ENCODE results near the gene MUC5B.

The MUC5B gene

GRCh38 chr11:1223346-1224110, 662 bp downstream of the MUC5B start:
- no peak for DNase-seq (ENCODE audit: low read depth)
- no peak overlapping the region for H3K4me3 ChIP-seq (ENCODE audit: low read length)
- no peak for TF ChIP-seq CTCF (conservative IDR thresholded peaks at IDR 0.05; ENCODE audit: low read depth, low read length)

GRCh38 chr11:1224111-1224490, 1.2 kb downstream of the MUC5B start:
- DNase-seq (ENCODE audit: low read depth), result no peak
- H3K4me3 ChIP-seq (ENCODE audit: low read length), result no peak overlapping the region
- no peak for TF ChIP-seq CTCF (conservative IDR thresholded peaks at IDR 0.05; ENCODE audit: low read depth, low read length)

GRCh38 chr11:1224491-1225385, 1.9 kb downstream of the MUC5B start:
- H3K4me3 ChIP-seq (ENCODE audit: low read length), result no peak overlapping the region
- TF ChIP-seq CTCF (conservative IDR thresholded peaks at IDR 0.05; ENCODE audit: low read depth, low read length), result no peak
- DNase-seq (ENCODE audit: low read depth), result no peak

- no peak for DNase-seq (ENCODE audit: low read depth)
- H3K4me3 ChIP-seq (ENCODE audit: low read length), result no peak overlapping the region
- TF ChIP-seq CTCF (conservative IDR thresholded peaks at IDR 0.05; ENCODE audit: low read depth, low read length), result no peak
These were observed 2.7 kb downstream of the MUC5B start for GRCh38 chr11:1225386-1226225.

- no peak for TF ChIP-seq CTCF (conservative IDR thresholded peaks at IDR 0.05; ENCODE audit: low read depth, low read length)
- DNase-seq (ENCODE audit: low read depth), result no peak
- no peak overlapping the region for H3K4me3 ChIP-seq (ENCODE audit: low read length)
These were observed 3.5 kb downstream of the MUC5B start for GRCh38 chr11:1226226-1226985.

- no peak for DNase-seq (ENCODE audit: low read depth)
- no peak overlapping the region for H3K4me3 ChIP-seq (ENCODE audit: low read length)
- peak; percentile 43 for TF ChIP-seq CTCF (conservative IDR thresholded peaks at IDR 0.05; ENCODE audit: low read depth, low read length)
These were observed 4.2 kb downstream of the MUC5B start for GRCh38 chr11:1226986-1227550.

Data from retinal pigment epithelial cell (primary cell).